Common myeloid progenitor, CD34-positive (primary cell): ENCODE measurements around the gene PPP1R15B.

Experiments used
- CTCF ChIA-PET: fragments of 350-600 bp; sonication (Branson Sonifier 250); formaldehyde crosslinking; loops from one replicate; lab custom pipeline; 2021; ENCODE audit warnings: antibody characterized with exemption; lab: Charles Lee
- POLR2A ChIA-PET: fragments of 350-600 bp; sonication (Branson Sonifier 250); formaldehyde crosslinking; loops from one replicate; lab custom pipeline; 2021; ENCODE audit warnings: antibody characterized with exemption; lab: Charles Lee
- DNase-seq, 3 donors: peaks; one replicate each; pipeline versions ENCODE4 v3.0.0 to v3.0.0-alpha.2; 2013
- H3K27ac ChIP-seq, 2 experiments: 1 replicate in 1 of 2; 2 replicates in 1 of 2; pipeline ENCODE4 v1.7.0; 2013; ENCODE audit warnings: inconsistent platforms in 2 of 2, low read length in 2 of 2, mild to moderate bottlenecking in 2 of 2, low read depth in 1 of 2, moderate library complexity in 1 of 2; ENCODE audit not compliant: severe bottlenecking in 2 of 2, insufficient read depth in 1 of 2, poor library complexity in 1 of 2
- H3K27me3 ChIP-seq, 5 experiments: replicated peaks in 2 of 5; 1 replicate in 3 of 5; 2 replicates in 2 of 5; pipeline versions ENCODE4 v1.6.1 to v1.7.0; 2013; ENCODE audit warnings: low read length in 4 of 5, mild to moderate bottlenecking in 2 of 5, moderate library complexity in 2 of 5, inconsistent platforms in 1 of 5; ENCODE audit not compliant: insufficient read depth in 5 of 5, control insufficient read depth in 4 of 5
- H3K36me3 ChIP-seq, 4 experiments: 1 replicate in 2 of 4; 2 replicates in 2 of 4; pipeline versions ENCODE4 v1.6.1 to v1.7.0; 2013; ENCODE audit warnings: low read length in 3 of 4, control low read depth in 1 of 4, mild to moderate bottlenecking in 1 of 4; ENCODE audit not compliant: control insufficient read depth in 4 of 4, insufficient read depth in 4 of 4
- H3K4me1 ChIP-seq, 4 experiments: 1 replicate in 3 of 4; 2 replicates in 1 of 4; pipeline versions ENCODE4 v1.6.1 to v1.7.1; 2013; ENCODE audit warnings: low read length in 3 of 4, mild to moderate bottlenecking in 3 of 4, control low read depth in 1 of 4, inconsistent platforms in 1 of 4, moderate library complexity in 1 of 4; ENCODE audit not compliant: control insufficient read depth in 4 of 4, insufficient read depth in 4 of 4; ENCODE audit errors: control extremely low read depth in 1 of 4
- H3K4me3 ChIP-seq, 7 experiments: 1 replicate in 4 of 7; 2 replicates in 3 of 7; pipeline versions ENCODE4 v1.5.1 to v1.7.0; 2013; ENCODE audit warnings: mild to moderate bottlenecking in 7 of 7, low read length in 6 of 7, moderate library complexity in 6 of 7, inconsistent platforms in 2 of 7, low read depth in 2 of 7, control low read depth in 1 of 7; ENCODE audit not compliant: insufficient read depth in 4 of 7, control insufficient read depth in 1 of 7; ENCODE audit errors: extremely low read depth in 1 of 7
- H3K9me3 ChIP-seq, 5 experiments: 1 replicate in 4 of 5; 2 replicates in 1 of 5; pipeline versions ENCODE4 v1.6.1 to v1.7.1; 2013; ENCODE audit warnings: low read length in 4 of 5, mild to moderate bottlenecking in 2 of 5, inconsistent platforms in 1 of 5, low read depth in 1 of 5, moderate library complexity in 1 of 5; ENCODE audit not compliant: control insufficient read depth in 4 of 5, insufficient read depth in 2 of 5; ENCODE audit errors: control extremely low read depth in 1 of 5
- WGBS: methylation state at CpG from one replicate; pipeline ENCODE4 v1.1.5; 2013; ENCODE audit not compliant: insufficient coverage; 5-methylcytosine and 5-hydroxymethylcytosine counted together

PPP1R15B gene

DNA sequence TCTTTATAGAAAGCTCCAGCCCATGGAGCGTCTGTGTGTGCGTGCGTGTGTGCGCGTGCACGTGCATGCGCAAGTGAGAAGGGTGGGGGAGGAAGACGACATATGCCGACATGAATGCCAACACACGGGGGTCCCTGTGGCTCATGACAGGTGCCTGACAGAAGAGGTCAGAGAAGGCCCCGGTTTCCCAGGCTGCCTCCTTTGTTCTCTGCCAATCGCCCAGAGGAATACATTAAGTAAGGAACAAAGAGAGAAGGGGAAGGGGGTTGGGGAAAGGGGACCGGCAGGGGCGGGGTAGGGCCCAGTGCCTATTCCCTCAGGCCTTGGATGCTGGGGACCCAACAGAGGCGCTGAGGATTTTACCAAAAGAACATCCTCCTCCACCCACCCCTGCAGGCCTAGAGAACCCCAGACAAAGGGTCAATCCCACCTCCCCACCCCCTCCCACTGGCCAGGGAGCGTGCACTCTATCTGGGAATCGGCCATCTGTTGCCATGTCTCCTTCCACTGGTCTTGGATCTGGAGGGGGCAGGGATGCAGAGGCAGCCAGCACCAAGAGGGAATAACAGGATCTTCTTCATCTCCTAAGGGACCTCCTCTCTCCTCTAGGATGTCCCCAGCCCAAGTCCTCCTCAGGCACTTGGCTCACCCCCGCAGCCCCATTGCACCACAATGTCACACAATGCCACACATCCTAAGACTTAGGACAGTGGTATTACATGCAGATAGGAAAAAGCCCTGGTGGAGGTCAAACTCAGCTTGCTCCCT is 43.6 kb upstream of the PPP1R15B start:
- Histone ChIP-seq H3K9me3 (no peaks in the 10 kb centered on the region), H3K36me3 (peaks cover 0 to 76% (median 13%) of the 10 kb centered on the region in 4 experiments), H3K27me3 (no peaks in the 10 kb centered on the region), H3K4me3 (no peak overlapping the region), H3K27ac (no peak overlapping the region), H3K4me1 (peaks cover 8 to 55% (median 45%) of the 10 kb centered on the region in 4 experiments)
- WGBS, result 90% methylated on average over 11 of the region's 18 CpGs
- no peak for DNase-seq
- CTCF ChIA-PET, result interaction anchor here (0.8 to 26.4 kb wide), 7 partner anchors 8 to 48 kb away, joined by 3 to 916 read pairs (median 18); partner anchors contain the start of gene PIK3C2B
- POLR2A ChIA-PET, result interaction anchor here (2.1 kb wide), 1 partner anchor 11 kb away, joined by 11 read pairs; no protein-coding TSS in a partner anchor

DNA sequence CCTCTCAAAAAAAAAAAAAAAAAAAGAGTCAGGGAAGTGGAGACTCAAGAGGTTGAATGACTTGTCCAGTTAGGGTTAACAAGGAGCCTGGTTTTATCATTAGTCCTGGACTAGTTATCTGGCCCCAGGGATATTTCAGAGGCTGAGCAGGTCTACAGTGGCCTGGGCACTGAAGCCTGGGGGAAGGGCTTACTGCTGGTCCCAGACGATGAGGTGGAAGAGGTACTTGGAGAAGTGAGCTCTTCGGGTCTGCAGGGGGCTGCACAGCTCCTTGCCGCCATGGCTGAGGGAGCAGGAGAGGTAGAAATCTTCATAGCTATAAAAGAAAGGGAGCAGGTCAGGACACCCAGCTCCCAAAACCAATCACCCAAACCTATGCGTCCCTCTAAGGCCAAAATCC is 42.9 kb upstream of the PPP1R15B start:
- Histone ChIP-seq H3K36me3 (peaks cover 0 to 76% (median 19%) of the 10 kb centered on the region in 4 experiments), H3K4me3 (no peak overlapping the region), H3K4me1 (peaks cover 5 to 47% (median 39%) of the 10 kb centered on the region in 4 experiments), H3K9me3 (no peaks in the 10 kb centered on the region), H3K27me3 (no peaks in the 10 kb centered on the region), H3K27ac (no peak overlapping the region)
- POLR2A ChIA-PET, result interaction anchor here (0.6 kb wide), 1 partner anchor 11 kb away, joined by 3 read pairs; no protein-coding TSS in a partner anchor
- CTCF ChIA-PET, result interaction anchor here (0.8 to 26.4 kb wide), 5 partner anchors 9 to 46 kb away, joined by 3 to 916 read pairs (median 133); partner anchors contain the start of gene PIK3C2B
- DNase-seq, result no peak
- WGBS, result no CpG with 5 or more reads among the region's 4 CpGs

DNA sequence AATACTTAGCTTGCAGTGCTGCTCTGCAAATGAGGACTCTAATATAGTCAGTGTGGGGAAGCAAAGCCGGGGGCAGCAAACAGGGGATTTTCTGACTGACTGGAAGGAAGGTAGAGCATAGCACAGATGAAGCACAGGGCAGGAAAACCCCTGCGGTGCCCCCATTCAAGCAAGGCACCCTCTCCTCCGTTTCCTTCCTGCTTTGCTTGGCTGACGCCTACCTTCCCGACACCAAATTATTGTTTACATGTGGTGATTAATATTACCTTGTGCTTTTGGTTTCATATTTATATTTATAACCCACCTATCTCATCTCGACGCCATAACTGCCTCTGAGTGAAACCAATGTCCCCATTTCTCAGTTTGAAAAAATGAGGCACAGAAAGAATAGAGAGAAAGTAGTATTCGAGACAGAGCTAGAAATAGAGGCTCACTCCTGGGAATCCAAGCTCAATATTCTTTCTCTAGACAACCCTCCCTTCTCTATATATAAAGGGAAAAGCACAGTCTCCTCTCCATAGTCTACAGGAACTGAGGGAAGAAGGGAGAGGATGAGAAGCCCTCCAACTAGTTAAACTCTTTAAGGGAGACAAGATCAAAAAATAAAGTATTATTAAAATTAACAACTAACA is 41.6 kb upstream of the PPP1R15B start:
- DNase-seq, result peak; percentile 48 to 91 (median 91)
- Histone ChIP-seq H3K4me3 (no peak overlapping the region), H3K27me3 (no peaks in the 10 kb centered on the region), H3K27ac (no peak overlapping the region), H3K36me3 (peaks cover 0 to 77% (median 23%) of the 10 kb centered on the region in 4 experiments), H3K9me3 (no peaks in the 10 kb centered on the region), H3K4me1 (peaks cover 2 to 40% (median 33%) of the 10 kb centered on the region in 4 experiments)
- ChIA-PET POLR2A (no interaction called here), CTCF (interaction anchor here (2.1 to 26.4 kb wide), 4 partner anchors 9 to 47 kb away, joined by 5 to 916 read pairs (median 213); partner anchors contain the start of gene PIK3C2B)
- WGBS, result 0% methylated on average over 1 of the region's 8 CpGs

DNA sequence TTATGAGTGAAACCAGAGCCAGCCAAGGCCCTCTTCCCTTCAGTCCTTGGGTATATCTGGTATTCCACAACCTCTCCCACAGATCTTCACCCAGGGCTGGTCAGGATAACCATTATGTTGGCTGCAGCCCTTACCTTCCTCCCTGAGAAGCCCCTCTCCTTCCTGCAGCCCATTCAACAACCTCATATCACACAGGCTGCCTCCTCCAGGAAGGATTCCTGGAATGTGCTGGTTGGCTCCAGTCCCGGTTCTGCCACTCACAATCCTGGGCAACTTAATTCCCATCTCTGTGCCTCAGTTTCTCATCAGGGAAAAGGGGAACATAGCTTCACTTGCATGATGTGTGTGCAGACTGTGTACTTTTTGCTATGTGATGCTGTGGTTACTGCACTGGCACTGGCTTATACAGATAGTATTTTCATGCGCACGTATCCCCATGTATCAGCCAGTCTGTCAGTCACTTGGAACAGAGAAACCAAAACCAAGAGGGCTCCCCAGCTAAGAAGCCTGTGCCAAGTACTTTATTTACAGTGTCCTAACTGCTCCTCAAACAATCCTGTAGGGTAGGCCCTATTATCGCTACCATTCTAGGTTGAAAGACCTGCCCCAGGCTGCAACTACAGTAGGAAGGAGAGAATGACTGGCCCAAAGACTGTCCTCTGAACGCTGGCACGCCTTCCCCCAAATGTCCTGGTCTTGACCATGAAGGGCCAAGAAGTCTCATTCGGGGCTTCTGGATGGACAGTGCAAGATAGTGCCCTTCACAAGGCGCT is 39.9 kb upstream of the PPP1R15B start:
- POLR2A ChIA-PET, result no interaction called here
- Histone ChIP-seq H3K36me3 (peaks cover 0 to 74% (median 34%) of the 10 kb centered on the region in 4 experiments), H3K9me3 (no peaks in the 10 kb centered on the region), H3K27ac (no peak overlapping the region), H3K4me1 (peaks cover 2 to 42% (median 23%) of the 10 kb centered on the region in 4 experiments), H3K4me3 (no peak overlapping the region), H3K27me3 (no peaks in the 10 kb centered on the region)
- peak in 1 of 3 donors; percentile 15 for DNase-seq
- 83% methylated on average over 7 of the region's 8 CpGs for WGBS
- CTCF ChIA-PET, result interaction anchor here (1.0 to 26.4 kb wide), 6 partner anchors 9 to 49 kb away, joined by 4 to 916 read pairs (median 201); partner anchors contain the start of gene PIK3C2B

DNA sequence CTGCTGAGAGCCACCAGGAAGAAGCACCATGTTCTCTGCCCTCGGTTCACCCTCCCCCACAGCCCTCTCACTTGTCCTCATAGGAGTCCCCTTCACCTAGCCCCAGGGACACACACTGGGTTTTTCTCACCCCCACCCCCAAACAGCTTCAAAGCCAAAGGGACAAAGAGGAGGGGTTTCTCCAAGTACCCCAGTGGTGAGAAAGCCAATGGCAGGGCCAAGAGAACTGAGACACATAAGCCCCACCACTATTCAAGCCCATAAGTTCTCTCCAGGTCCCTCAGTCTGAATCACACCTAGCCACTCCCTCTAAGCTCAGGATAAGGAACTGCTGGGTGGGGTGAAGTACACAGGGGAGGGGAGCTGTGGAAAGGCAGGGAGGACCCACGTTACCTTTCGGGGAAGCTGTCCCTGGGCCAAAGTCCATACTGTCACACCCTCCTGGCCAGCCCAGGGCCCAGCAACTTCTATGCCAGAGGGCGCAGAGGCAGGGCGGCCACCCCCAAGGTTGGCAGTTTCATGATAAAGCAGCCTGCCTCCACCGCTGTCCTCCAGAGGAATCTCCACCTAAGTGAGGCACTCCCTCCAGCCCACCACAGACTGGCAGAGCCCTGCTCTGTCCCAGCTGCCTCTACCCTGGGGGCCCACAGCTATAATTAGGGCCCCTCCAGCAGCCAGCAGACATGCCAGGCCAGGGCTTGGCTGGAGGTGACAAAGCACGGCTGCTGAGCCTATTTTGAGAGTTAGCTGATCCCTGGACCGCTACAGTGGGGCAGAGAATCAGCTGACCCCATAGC is 39.0 kb upstream of the PPP1R15B start:
- Histone ChIP-seq H3K27ac (no peak overlapping the region), H3K36me3 (peaks cover 0 to 75% (median 34%) of the 10 kb centered on the region in 4 experiments), H3K4me3 (no peak overlapping the region), H3K27me3 (no peaks in the 10 kb centered on the region), H3K9me3 (no peaks in the 10 kb centered on the region), H3K4me1 (peaks cover 2 to 47% (median 16%) of the 10 kb centered on the region in 4 experiments)
- DNase-seq, result no peak
- 98% methylated on average over 7 of the region's 8 CpGs for WGBS
- CTCF ChIA-PET, result interaction anchor here (1.0 to 26.4 kb wide), 6 partner anchors 8 to 50 kb away, joined by 4 to 916 read pairs (median 201); partner anchors contain the start of gene PIK3C2B
- POLR2A ChIA-PET, result no interaction called here
